Right atrium auricular region (tissue), 2 donors: ENCODE results near the gene MRFAP1L1. TPM values are rescaled to one million over a fixed set of nuclear protein-coding genes. Genes with fewer than 3 reads are reported as not detected.

Source experiments
- DNase-seq: peaks from one replicate; pipeline ENCODE4 v3.0.0-alpha.2; 2019; ENCODE audit warnings: low spot score
- H3K27ac ChIP-seq, 2 donors: fragments of 200-600 bp; sonication (generic); 1 replicate in 1 of 2; 2 replicates in 1 of 2; pipeline ENCODE4 v1.5.1; 2016 to 2019
- H3K27me3 ChIP-seq, 2 donors: fragments of 200-600 bp; sonication (generic); one replicate each; pipeline versions ENCODE4 v1.5.1 to v1.6.0; 2017 to 2019
- H3K36me3 ChIP-seq: fragments of 200-600 bp; sonication (generic); one replicate; pipeline ENCODE4 v1.5.1; 2016
- H3K4me1 ChIP-seq, 2 donors: fragments of 200-600 bp; sonication (generic); one replicate each; pipeline versions ENCODE4 v1.5.1 to v1.6.0; 2017 to 2019
- H3K4me3 ChIP-seq, 2 donors: fragments of 200-600 bp; sonication (generic); 1 replicate in 1 of 2; 2 replicates in 1 of 2; pipeline ENCODE4 v1.5.1; 2017 to 2019; ENCODE audit warnings: mild to moderate bottlenecking in 1 of 2, moderate library complexity in 1 of 2
- H3K9me3 ChIP-seq, 2 donors: fragments of 200-600 bp; sonication (generic); one replicate each; pipeline ENCODE4 v1.5.1; 2019
- CTCF ChIP-seq, 2 donors: fragments of 200-600 bp; sonication (generic); IDR thresholded peaks; one replicate each; pipeline ENCODE4 v1.5.1; 2019; ENCODE audit warnings: antibody characterized with exemption in 2 of 2
- total RNA-seq, 2 donors: library from RNA; depleted of rRNA; stranded (reverse); fragments of >200 nt; gene quantifications; one replicate each; pipeline ENCODE4 v1.1.0, GENCODE V29; 2016

MRFAP1L1 gene
- total RNA-seq, 2 donors from 2014 or later = 58.2 to 65.3 TPM

GRCh38 chr4:6740347-6740746 lies 30.7 kb upstream of the MRFAP1L1 start:
- no peaks in the 10 kb centered on the region for H3K9me3 ChIP-seq
- H3K4me1 ChIP-seq = no peaks in the 10 kb centered on the region
- no peak overlapping the region for H3K27ac ChIP-seq
- no peak overlapping the region for H3K4me3 ChIP-seq
- TF ChIP-seq CTCF (IDR thresholded peaks at IDR 0.05) = no peak
- H3K36me3 ChIP-seq = no peaks in the 10 kb centered on the region
- no peak for DNase-seq
- no peaks in the 10 kb centered on the region for H3K27me3 ChIP-seq

- no peaks in the 10 kb centered on the region for H3K4me1 ChIP-seq
- no peak for DNase-seq
- no peak overlapping the region for H3K27ac ChIP-seq
- no peaks in the 10 kb centered on the region for H3K27me3 ChIP-seq
- no peaks in the 10 kb centered on the region for H3K9me3 ChIP-seq
- H3K36me3 ChIP-seq = no peaks in the 10 kb centered on the region
- no peak overlapping the region for H3K4me3 ChIP-seq
- no peak for TF ChIP-seq CTCF (IDR thresholded peaks at IDR 0.05)
Measured at GRCh38 chr4:6739920-6740319, 30.3 kb upstream of the MRFAP1L1 start.

- H3K9me3 ChIP-seq = no peaks in the 10 kb centered on the region
- DNase-seq = no peak
Measured at GRCh38 chr4:6734165-6734786, 24.6 kb upstream of the MRFAP1L1 start.

GRCh38 chr4:6733358-6734164 lies 23.9 kb upstream of the MRFAP1L1 start:
- H3K27ac ChIP-seq = peak overlapping the region; percentile 69 to 82
- no peaks in the 10 kb centered on the region for H3K36me3 ChIP-seq
- no peaks in the 10 kb centered on the region for H3K9me3 ChIP-seq
- no peak for DNase-seq
- H3K4me1 ChIP-seq = peaks cover 0 to 23% of the 10 kb centered on the region in 2 donors
- TF ChIP-seq CTCF (IDR thresholded peaks at IDR 0.05) = no peak
- no peak overlapping the region for H3K4me3 ChIP-seq
- H3K27me3 ChIP-seq = no peaks in the 10 kb centered on the region

More at GRCh38 chr4:6734165-6734786, 24.6 kb upstream of the MRFAP1L1 start:
- no peak for TF ChIP-seq CTCF (IDR thresholded peaks at IDR 0.05)
- Histone ChIP-seq H3K27me3 (no peaks in the 10 kb centered on the region), H3K36me3 (no peaks in the 10 kb centered on the region), H3K4me1 (peaks cover 0 to 23% of the 10 kb centered on the region in 2 donors), H3K27ac (no peak overlapping the region), H3K4me3 (no peak overlapping the region)

- Histone ChIP-seq H3K4me1 (peaks cover 0 to 23% of the 10 kb centered on the region in 2 donors), H3K27ac (peak overlapping the region; percentile 69 to 82), H3K9me3 (no peaks in the 10 kb centered on the region), H3K27me3 (no peaks in the 10 kb centered on the region), H3K36me3 (no peaks in the 10 kb centered on the region), H3K4me3 (no peak overlapping the region)
- peak; percentile 86 for DNase-seq
- no peak for TF ChIP-seq CTCF (IDR thresholded peaks at IDR 0.05)
Measured at GRCh38 chr4:6732441-6733357, 23.0 kb upstream of the MRFAP1L1 start.
